ENCODE data around the gene CD52.

Gene CD52

GRCh38 chr1:26315874-26316850 is 1.6 kb upstream of the CD52 start:
- no peak overlapping the region for H3K4me3 ChIP-seq
- H4K20me1 ChIP-seq, result no peaks in the 10 kb centered on the region
- no peak for TF ChIP-seq Cebpa-rat (IDR thresholded peaks at IDR 0.05)
- peaks cover 80% of the 10 kb centered on the region for H3K4me1 ChIP-seq
- H3K4me2 ChIP-seq, result peak overlapping the region; percentile 88
- peaks cover 17% of the 10 kb centered on the region; the same call in 1 of the 2 replicates for H3K27me3 ChIP-seq
- H3K36me3 ChIP-seq, result no peaks in the 10 kb centered on the region
- H3K27ac ChIP-seq, result peak overlapping the region; percentile 49
- no peaks in the 10 kb centered on the region for H3K9me3 ChIP-seq
- no peak overlapping the region for H3K9ac ChIP-seq

GRCh38 chr1:26317146-26317545 is 612 bp upstream of the CD52 start:
- peak overlapping the region; percentile 73 for H3K27ac ChIP-seq
- H3K4me1 ChIP-seq, result peaks cover 88% of the 10 kb centered on the region
- peak overlapping the region; percentile 64 for H3K9ac ChIP-seq
- no peaks in the 10 kb centered on the region for H3K36me3 ChIP-seq
- no peaks in the 10 kb centered on the region for H4K20me1 ChIP-seq
- H3K27me3 ChIP-seq, result peaks cover 17% of the 10 kb centered on the region; the same call in 1 of the 2 replicates
- no peak for TF ChIP-seq Cebpa-rat (IDR thresholded peaks at IDR 0.05)
- peak overlapping the region; percentile 88 for H3K4me2 ChIP-seq
- H3K4me3 ChIP-seq, result peak overlapping the region; percentile 58; the same call in 1 of the 2 replicates
- H3K9me3 ChIP-seq, result no peaks in the 10 kb centered on the region

- peaks cover 17% of the 10 kb centered on the region; the same call in 1 of the 2 replicates for H3K27me3 ChIP-seq
- peaks cover 83% of the 10 kb centered on the region for H3K4me1 ChIP-seq
- peak overlapping the region; percentile 88 for H3K4me2 ChIP-seq
- H3K27ac ChIP-seq, result peak overlapping the region; percentile 73
- peak overlapping the region; percentile 64 for H3K9ac ChIP-seq
- H3K36me3 ChIP-seq, result no peaks in the 10 kb centered on the region
- no peak for TF ChIP-seq Cebpa-rat (IDR thresholded peaks at IDR 0.05)
- H4K20me1 ChIP-seq, result no peaks in the 10 kb centered on the region
- no peaks in the 10 kb centered on the region for H3K9me3 ChIP-seq
- peak overlapping the region; percentile 58 for H3K4me3 ChIP-seq
Measured at GRCh38 chr1:26318338-26319064, 743 bp downstream of the CD52 start.

- Histone ChIP-seq H3K9me3 (no peaks in the 10 kb centered on the region), H3K4me3 (no peak overlapping the region), H3K4me1 (peaks cover 61% of the 10 kb centered on the region), H4K20me1 (no peaks in the 10 kb centered on the region), H3K27me3 (peaks cover 17% of the 10 kb centered on the region; the same call in 1 of the 2 replicates), H3K36me3 (no peaks in the 10 kb centered on the region), H3K27ac (peak overlapping the region; percentile 67), H3K4me2 (peak overlapping the region; percentile 88), H3K9ac (peak overlapping the region; percentile 58)
- no peak for TF ChIP-seq Cebpa-rat (IDR thresholded peaks at IDR 0.05)
Measured at GRCh38 chr1:26320896-26321295, 3.1 kb downstream of the CD52 start.

GRCh38 chr1:26321315-26322041 is 3.7 kb downstream of the CD52 start:
- TF ChIP-seq Cebpa-rat (IDR thresholded peaks at IDR 0.05), result no peak
- H3K4me2 ChIP-seq, result peak overlapping the region; percentile 88
- H3K9ac ChIP-seq, result peak overlapping the region; percentile 58
- no peaks in the 10 kb centered on the region for H3K9me3 ChIP-seq
- H4K20me1 ChIP-seq, result no peaks in the 10 kb centered on the region
- no peak overlapping the region for H3K4me3 ChIP-seq
- peaks cover 17% of the 10 kb centered on the region; the same call in 1 of the 2 replicates for H3K27me3 ChIP-seq
- peaks cover 55% of the 10 kb centered on the region for H3K4me1 ChIP-seq
- H3K36me3 ChIP-seq, result no peaks in the 10 kb centered on the region
- H3K27ac ChIP-seq, result peak overlapping the region; percentile 67

GRCh38 chr1:26322042-26322331 is 4.2 kb downstream of the CD52 start:
- no peaks in the 10 kb centered on the region for H4K20me1 ChIP-seq
- TF ChIP-seq Cebpa-rat (IDR thresholded peaks at IDR 0.05), result no peak
- no peaks in the 10 kb centered on the region for H3K36me3 ChIP-seq
- no peak overlapping the region for H3K4me3 ChIP-seq
- no peak overlapping the region; the same call in 1 of the 2 replicates for H3K4me2 ChIP-seq
- H3K27me3 ChIP-seq, result peaks cover 17% of the 10 kb centered on the region; the same call in 1 of the 2 replicates
- no peaks in the 10 kb centered on the region for H3K9me3 ChIP-seq
- 0 out of 2 replicates have a peak overlapping the region, but pooled peaks have one; percentile 54 for H3K9ac ChIP-seq
- peaks cover 50% of the 10 kb centered on the region for H3K4me1 ChIP-seq
- H3K27ac ChIP-seq, result peak overlapping the region; percentile 64

GRCh38 chr1:26323382-26323781 is 5.6 kb downstream of the CD52 start:
- Histone ChIP-seq H3K36me3 (no peaks in the 10 kb centered on the region), H3K4me1 (peaks cover 36% of the 10 kb centered on the region), H4K20me1 (no peaks in the 10 kb centered on the region), H3K27ac (no peak overlapping the region), H3K27me3 (peaks cover 9% of the 10 kb centered on the region; the same call in 1 of the 2 replicates), H3K9me3 (no peaks in the 10 kb centered on the region), H3K9ac (no peak overlapping the region), H3K4me2 (no peak overlapping the region), H3K4me3 (no peak overlapping the region)
- TF ChIP-seq Cebpa-rat (IDR thresholded peaks at IDR 0.05), result no peak

GRCh38 chr1:26324550-26324949 is 6.8 kb downstream of the CD52 start:
- no peak overlapping the region for H3K4me3 ChIP-seq
- no peak overlapping the region for H3K27ac ChIP-seq
- TF ChIP-seq Cebpa-rat (IDR thresholded peaks at IDR 0.05), result no peak
- H3K4me1 ChIP-seq, result peaks cover 25% of the 10 kb centered on the region
- H3K9ac ChIP-seq, result no peak overlapping the region
- H4K20me1 ChIP-seq, result no peaks in the 10 kb centered on the region
- H3K27me3 ChIP-seq, result no peaks in the 10 kb centered on the region
- no peaks in the 10 kb centered on the region for H3K9me3 ChIP-seq
- H3K4me2 ChIP-seq, result no peak overlapping the region
- no peaks in the 10 kb centered on the region for H3K36me3 ChIP-seq

- Histone ChIP-seq H3K9ac (no peak overlapping the region), H3K4me1 (no peaks in the 10 kb centered on the region), H3K4me2 (no peak overlapping the region), H3K27ac (no peak overlapping the region), H3K36me3 (no peaks in the 10 kb centered on the region), H3K9me3 (no peaks in the 10 kb centered on the region), H4K20me1 (no peaks in the 10 kb centered on the region), H3K27me3 (no peaks in the 10 kb centered on the region), H3K4me3 (no peak overlapping the region)
- no peak for TF ChIP-seq Cebpa-rat (IDR thresholded peaks at IDR 0.05)
Measured at GRCh38 chr1:26327956-26328362, 10.2 kb downstream of the CD52 start.

Data from BLaER1 (cell line).